SH-SY5Y (cell line): Measurements from ENCODE around the gene DLX3.

Experiments
- GATA2 ChIP-seq: IDR thresholded peaks from 2 replicates; pipeline ENCODE4 v1.6.1; 2011; ENCODE audit warnings: mild to moderate bottlenecking, low read depth, low read length
- GATA3 ChIP-seq: IDR thresholded peaks from 2 replicates; pipeline ENCODE4 v1.6.1; 2011; ENCODE audit warnings: low read depth, mild to moderate bottlenecking, low read length, moderate library complexity

GRCh38 chr17:50034498-50035364 lies 39.7 kb upstream of the DLX3 start:
- TF ChIP-seq GATA2, result no peak
- TF ChIP-seq GATA3, result no peak
